HG02610 (cell line): Measurements from ENCODE around the gene ZNRD2.
A peak's percentile ranks its signal among the peaks of the same experiment; 100 is the strongest.
"Not testable (repeated sequence)": the region's sequence is repeated elsewhere in the genome, so short reads cannot be mapped to it uniquely, and the experiment has no call there.

ENCODE experiments used
- ATAC-seq: cut with Tn5 transposase; IDR thresholded peaks from one replicate; pipeline ENCODE4 v1.9.1; 2021; ENCODE audit warnings: mild to moderate bottlenecking, moderate library complexity; ENCODE audit not compliant: unreplicated experiment

The ZNRD2 gene

DNA sequence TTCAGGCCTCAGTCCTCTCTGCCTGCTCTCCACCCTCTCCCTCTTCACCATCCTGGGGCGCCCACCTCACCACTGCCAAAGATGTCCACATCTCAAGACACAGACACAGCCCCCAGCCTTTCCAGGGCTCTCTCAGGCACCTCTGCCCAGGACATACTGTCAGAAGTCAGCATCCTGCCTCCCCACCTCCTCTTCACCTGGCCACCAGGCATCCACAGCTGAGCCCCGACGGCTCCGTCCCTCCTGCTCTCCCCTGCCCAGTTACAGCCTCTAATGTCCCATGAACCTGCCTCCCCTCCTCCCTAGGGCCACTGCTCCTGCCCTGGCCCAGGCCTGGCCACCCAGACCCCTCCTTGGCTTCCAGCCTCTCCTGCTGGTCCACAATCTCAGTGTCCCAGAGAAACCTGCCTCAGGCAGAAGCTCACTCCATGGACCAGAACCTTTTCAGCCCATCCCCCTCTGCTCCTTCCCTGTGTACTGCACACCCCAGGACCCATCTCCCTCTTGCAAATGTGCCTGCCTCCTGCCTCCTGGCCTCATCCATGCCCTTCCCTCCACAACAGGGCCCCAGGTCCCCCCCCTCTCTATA is 15.3 kb upstream of the ZNRD2 start:
- ATAC-seq, result no peak

DNA sequence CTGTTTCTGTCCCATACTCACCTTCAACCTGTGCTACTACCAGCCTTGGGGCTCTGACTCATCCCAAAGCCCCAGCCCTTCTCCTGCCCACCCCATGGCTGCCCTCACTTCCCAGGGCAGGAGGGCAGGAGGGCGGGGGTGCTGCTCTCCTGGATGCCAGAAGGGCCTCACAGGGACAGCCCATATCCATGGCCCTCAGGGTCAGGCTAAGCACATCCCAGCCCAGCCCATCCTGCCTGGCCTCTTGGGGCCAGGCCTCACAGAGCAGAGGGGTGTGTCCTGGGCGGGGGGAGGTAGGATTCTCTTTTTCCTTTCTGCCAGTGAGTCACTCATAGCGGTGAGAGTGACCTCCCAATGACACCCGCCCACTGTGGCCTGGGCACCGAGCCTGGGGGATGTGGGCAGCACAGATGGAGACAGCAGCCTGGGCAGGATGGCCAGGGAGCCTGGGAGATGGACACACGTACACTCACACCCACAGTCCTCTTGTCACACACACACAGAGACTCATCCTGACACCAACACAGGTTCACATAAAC is 14.5 kb upstream of the ZNRD2 start:
- ATAC-seq, result no peak

- no peak for ATAC-seq
Observed at GRCh38 chr11:65556470-65557279, 13.6 kb upstream of the ZNRD2 start.

DNA sequence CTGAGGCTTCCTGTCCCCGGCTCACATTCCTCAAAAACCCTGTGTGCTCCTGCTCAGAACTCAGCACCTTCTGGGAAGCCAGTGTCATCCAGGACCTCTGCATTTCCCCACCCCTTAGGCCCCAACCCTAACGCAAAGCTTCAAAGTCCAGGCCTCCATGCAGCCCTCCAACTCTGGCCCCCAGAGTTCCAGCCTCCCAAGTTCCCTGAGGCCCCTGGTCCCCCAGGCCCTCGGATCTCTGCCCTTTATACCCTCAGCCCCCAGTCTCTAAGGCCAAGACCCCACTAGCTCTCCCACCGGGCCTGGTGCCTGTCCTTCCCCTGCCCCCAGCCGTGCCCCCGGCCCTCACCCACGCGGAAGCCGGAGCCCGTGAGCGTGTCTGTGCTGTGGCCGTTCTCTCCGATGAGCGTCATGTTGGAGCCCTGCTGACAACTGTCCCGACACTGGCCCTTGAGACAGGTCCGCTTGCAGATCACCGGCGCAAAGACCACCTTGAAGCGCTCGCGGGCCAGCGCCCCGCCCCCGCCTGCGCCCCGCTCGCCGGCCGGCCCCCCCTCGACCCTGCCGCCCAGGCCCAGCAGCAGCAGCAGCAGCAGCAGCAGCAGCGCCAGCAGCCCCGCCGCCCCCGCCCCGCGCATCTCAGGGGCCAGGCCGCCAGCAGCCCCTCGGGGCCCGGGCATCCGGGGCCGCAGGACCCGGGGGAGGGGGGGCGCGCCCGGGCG is 12.8 kb upstream of the ZNRD2 start:
- no peak for ATAC-seq

- ATAC-seq, result no peak
Observed at GRCh38 chr11:65558002-65558929, 12.0 kb upstream of the ZNRD2 start, which contains the start of gene LTBP3. Gene LTBP3, minus strand, starts transcription at chr11:65558359. Its CDS starts 400 bp downstream, at chr11:65557959.

GRCh38 chr11:65558930-65559509 is 11.3 kb upstream of the ZNRD2 start:
- no peak for ATAC-seq

DNA sequence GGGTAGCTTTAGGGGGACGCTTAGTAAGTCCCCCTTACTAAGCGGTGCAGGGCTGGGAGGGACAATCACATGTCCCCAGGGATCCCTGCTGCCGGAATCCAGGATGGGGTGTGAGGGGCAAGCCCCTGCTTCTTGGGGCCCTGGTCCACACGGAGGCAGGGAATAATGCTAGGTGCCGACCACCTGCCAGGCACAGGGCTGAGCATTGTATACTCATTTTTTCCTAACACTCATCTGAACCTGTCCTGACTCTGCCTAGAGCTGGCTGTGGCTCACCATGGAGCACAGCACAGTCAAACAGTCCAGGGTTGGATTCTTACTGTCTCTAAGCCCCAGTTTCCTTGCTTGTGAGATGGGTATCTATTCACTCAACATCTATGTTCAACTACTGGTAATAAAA is 10.7 kb upstream of the ZNRD2 start:
- ATAC-seq, result no peak

- no peak for ATAC-seq
Observed at GRCh38 chr11:65559951-65560537, 10.2 kb upstream of the ZNRD2 start.

GRCh38 chr11:65560555-65561418 is 9.5 kb upstream of the ZNRD2 start:
- ATAC-seq, result no peak

- no peak for ATAC-seq
Observed at GRCh38 chr11:65562020-65562419, 8.3 kb upstream of the ZNRD2 start.

GRCh38 chr11:65562788-65563187 is 7.5 kb upstream of the ZNRD2 start:
- ATAC-seq, result no peak

DNA sequence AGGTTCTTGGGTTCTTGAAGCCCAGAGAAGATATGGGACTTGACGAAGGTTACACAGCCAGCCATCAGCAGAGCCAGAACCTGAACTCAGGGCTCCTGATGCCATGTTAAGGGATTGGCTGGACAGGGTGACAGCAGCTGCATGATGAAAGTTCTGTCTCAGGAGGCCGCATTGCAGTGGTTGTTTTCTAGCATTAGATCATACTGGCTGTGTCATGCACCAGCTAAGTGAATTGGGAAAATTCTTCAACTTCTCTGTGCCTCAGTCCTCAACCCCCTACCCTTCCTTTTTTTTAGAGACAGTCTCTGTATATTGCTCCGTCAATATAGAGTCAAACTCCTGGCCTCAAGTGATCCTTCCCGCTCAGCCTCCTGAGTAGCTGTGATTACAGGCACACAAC is 6.7 kb upstream of the ZNRD2 start:
- no peak for ATAC-seq

GRCh38 chr11:65564879-65565559 is 5.3 kb upstream of the ZNRD2 start:
- not testable (repeated sequence) for ATAC-seq

GRCh38 chr11:65565624-65566453 is 4.4 kb upstream of the ZNRD2 start:
- no peak for ATAC-seq

- peak; percentile 2 for ATAC-seq
Observed at GRCh38 chr11:65569164-65569972, 909 bp upstream of the ZNRD2 start.

GRCh38 chr11:65571420-65571819 is 1.1 kb downstream of the ZNRD2 start:
- no peak for ATAC-seq

DNA sequence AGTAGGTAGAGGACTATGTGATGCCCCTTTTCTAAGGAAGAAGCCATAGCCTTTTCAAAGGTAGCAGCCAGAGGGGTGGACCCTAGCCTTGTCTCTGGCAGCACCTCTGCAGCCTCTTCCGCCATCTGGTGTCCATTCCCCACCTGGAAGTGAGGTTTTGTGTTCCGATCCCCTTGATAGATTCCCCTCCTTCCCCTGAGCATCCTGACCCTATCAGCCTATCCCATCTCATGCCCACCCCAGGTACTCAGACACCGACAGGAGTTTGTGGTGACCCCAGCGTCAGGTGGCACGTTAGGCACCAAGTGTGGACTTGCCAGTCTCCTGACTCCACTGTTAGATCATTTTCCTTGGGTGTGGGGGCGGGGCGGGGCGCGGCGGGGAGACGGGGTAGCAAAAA is 1.7 kb downstream of the ZNRD2 start:
- no peak for ATAC-seq
